ENCODE measurements around the gene DOCK9. TPM values are rescaled to one million over a fixed set of nuclear protein-coding genes. Genes with fewer than 3 reads are reported as not detected.

Gene DOCK9
- total RNA-seq, 1 experiment from 2014 or later: 36.6 TPM

GRCh38 chr13:98851276-98851675 lies 126.6 kb downstream of the DOCK9 start (continued):
- TF ChIP-seq OVOL2 (CRISPR knock-in tag; IDR thresholded peaks at IDR 0.05; ENCODE audit: borderline replicate concordance): no peak
- TF ChIP-seq FOXP1 (CRISPR knock-in tag; IDR thresholded peaks at IDR 0.05; ENCODE audit: borderline replicate concordance): no peak
- no peak for TF ChIP-seq JUN (CRISPR knock-in tag; IDR thresholded peaks at IDR 0.05)
- no peak for TF ChIP-seq TEAD4 (CRISPR knock-in tag; IDR thresholded peaks at IDR 0.05)
- TF ChIP-seq FOXJ3 (CRISPR knock-in tag; IDR thresholded peaks at IDR 0.05; ENCODE audit: borderline replicate concordance): no peak
- TF ChIP-seq PREB (CRISPR knock-in tag; IDR thresholded peaks at IDR 0.05; ENCODE audit: borderline replicate concordance): no peak
- no peak for TF ChIP-seq GTF2I (CRISPR knock-in tag; conservative IDR thresholded peaks at IDR 0.05)
- no peak for TF ChIP-seq TP53 (CRISPR knock-in tag; IDR thresholded peaks at IDR 0.05)
- no peak for TF ChIP-seq NFE2L1 (CRISPR knock-in tag; IDR thresholded peaks at IDR 0.05)
- TF ChIP-seq NR2C2 (CRISPR knock-in tag; IDR thresholded peaks at IDR 0.05): no peak

- Mint-ChIP-seq H3K27ac (no peak overlapping the region), H3K4me1 (peaks cover 9% of the 10 kb centered on the region), H3K9me3 (no peaks in the 10 kb centered on the region), H3K4me3 (no peak overlapping the region), H3K27me3 (ENCODE audit: low read depth) (no peaks in the 10 kb centered on the region), H3K36me3 (peaks cover under 1% of the 10 kb centered on the region; the same call in 1 of the 2 replicates)
- ChIA-PET POLR2A (no interaction called here), CTCF (interaction anchor here (1.2 kb wide), 1 partner anchor 9 kb away, joined by 11 read pairs; no protein-coding TSS in a partner anchor)
- ATAC-seq (no peak), DNase-seq (ENCODE audit: low spot score) (no peak)
- TF ChIP-seq GABPB1 (CRISPR knock-in tag; IDR thresholded peaks at IDR 0.05) (no peak), RORB (CRISPR knock-in tag; IDR thresholded peaks at IDR 0.05) (no peak), TP53 (CRISPR knock-in tag; IDR thresholded peaks at IDR 0.05) (no peak), CREM (CRISPR knock-in tag; IDR thresholded peaks at IDR 0.05) (no peak), NFE2L1 (CRISPR knock-in tag; IDR thresholded peaks at IDR 0.05) (no peak), MYBL2 (CRISPR knock-in tag; IDR thresholded peaks at IDR 0.05) (no peak), ZNF671 (CRISPR knock-in tag; IDR thresholded peaks at IDR 0.05) (no peak), E2F5 (CRISPR knock-in tag; IDR thresholded peaks at IDR 0.05) (no peak), SMAD4 (CRISPR knock-in tag; IDR thresholded peaks at IDR 0.05) (no peak), KAT7 (CRISPR knock-in tag; IDR thresholded peaks at IDR 0.05; ENCODE audit: borderline replicate concordance) (no peak), ZNF532 (CRISPR knock-in tag; IDR thresholded peaks at IDR 0.05; ENCODE audit: borderline replicate concordance) (no peak), OVOL2 (CRISPR knock-in tag; IDR thresholded peaks at IDR 0.05; ENCODE audit: borderline replicate concordance) (no peak), STAT6 (CRISPR knock-in tag; conservative IDR thresholded peaks at IDR 0.05; ENCODE audit: low read depth) (no peak), MAX (CRISPR knock-in tag; IDR thresholded peaks at IDR 0.05) (no peak), ZNF396 (CRISPR knock-in tag; IDR thresholded peaks at IDR 0.05; ENCODE audit: borderline replicate concordance) (no peak), HMGA2 (CRISPR knock-in tag; IDR thresholded peaks at IDR 0.05) (no peak), ATF2 (CRISPR knock-in tag; IDR thresholded peaks at IDR 0.05; ENCODE audit: borderline replicate concordance, low read depth) (no peak), GRHL2 (CRISPR knock-in tag; IDR thresholded peaks at IDR 0.05; ENCODE audit: insufficient replicate concordance, severe bottlenecking) (no peak)
Observed at GRCh38 chr13:98848746-98849145, 129.1 kb downstream of the DOCK9 start.

All from WTC11 (cell line).